HEK293 (cell line): Measurements from ENCODE around the gene TIAM2.

Experiments used
- ZNF132 ChIP-seq: fragments of 450-650 bp; formaldehyde crosslinking; IDR thresholded peaks from 2 replicates; pipeline ENCODE4 v1.5.1; 2017; ENCODE audit warnings: missing biosample characterization, missing genetic modification characterization, borderline replicate concordance
- ZNF2 ChIP-seq: fragments of 450-650 bp; formaldehyde crosslinking; IDR thresholded peaks from 2 replicates; pipeline ENCODE4 v1.5.1; 2016; ENCODE audit warnings: missing biosample characterization, missing genetic modification characterization
- ZNF561 ChIP-seq: fragments of 450-650 bp; IDR thresholded peaks from 2 replicates; pipeline ENCODE4 v1.5.1; 2018; ENCODE audit warnings: missing biosample characterization, missing genetic modification characterization, borderline replicate concordance
- ZNF707 ChIP-seq: fragments of 450-650 bp; formaldehyde crosslinking; IDR thresholded peaks from 2 replicates; pipeline ENCODE4 v1.5.1; 2016; ENCODE audit warnings: missing biosample characterization, missing genetic modification characterization
- TF ChIP-seq, protein P1 (sequence below): fragments of 450-650 bp; formaldehyde crosslinking; IDR thresholded peaks from 2 replicates; pipeline ENCODE4 v1.5.1; 2016; ENCODE audit warnings: missing biosample characterization, missing genetic modification characterization, low read depth
- TF ChIP-seq, protein P2 (sequence below): fragments of 450-650 bp; formaldehyde crosslinking; IDR thresholded peaks from 2 replicates; pipeline ENCODE4 v1.5.1; 2016; ENCODE audit warnings: missing biosample characterization, missing genetic modification characterization

DNA sequence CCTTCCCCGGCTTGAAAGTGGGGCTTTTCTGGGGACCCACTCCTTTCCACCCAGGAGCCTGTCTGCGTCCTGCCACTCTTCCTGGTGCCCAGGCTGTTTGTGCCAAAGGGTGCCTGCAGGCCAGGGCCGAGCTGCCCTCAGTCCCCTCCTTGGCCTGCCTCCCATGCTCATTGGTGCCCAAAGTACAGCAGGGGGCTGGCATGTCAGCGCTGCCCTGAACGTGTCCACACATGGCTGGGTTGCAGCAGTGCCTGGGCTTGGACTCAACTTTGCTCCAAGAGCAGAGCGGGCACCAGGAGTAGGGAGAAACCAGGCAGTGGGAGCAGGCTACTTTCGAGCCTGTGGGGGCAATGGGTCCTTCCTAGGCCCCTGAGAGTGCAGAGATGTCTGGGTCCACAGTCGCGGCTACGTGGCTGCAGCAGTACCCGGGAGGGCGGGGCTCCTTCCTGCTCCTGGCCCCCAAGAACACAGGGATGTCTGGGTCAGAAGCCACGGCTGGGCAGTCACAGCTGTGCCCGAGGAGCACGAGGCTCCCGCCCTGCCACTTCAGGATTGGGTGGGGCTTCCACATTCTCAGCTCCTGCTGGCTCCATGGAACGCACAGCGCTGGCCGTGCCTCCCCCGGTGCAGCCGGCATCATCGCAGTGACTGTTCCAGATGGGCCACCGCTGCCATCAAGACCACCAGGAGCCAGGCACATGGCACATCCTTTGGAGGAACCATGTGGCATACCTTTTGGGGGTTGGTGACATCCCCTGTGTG lies 218.7 kb downstream of the TIAM2 start:
- TF ChIP-seq ZNF561 (tag by site-specific recombination) (no peak), ZNF132 (no peak), ZNF707 (tag by site-specific recombination) (no peak), ZNF2 (tag by site-specific recombination) (no peak)
- TF ChIP-seq, protein P1, sequence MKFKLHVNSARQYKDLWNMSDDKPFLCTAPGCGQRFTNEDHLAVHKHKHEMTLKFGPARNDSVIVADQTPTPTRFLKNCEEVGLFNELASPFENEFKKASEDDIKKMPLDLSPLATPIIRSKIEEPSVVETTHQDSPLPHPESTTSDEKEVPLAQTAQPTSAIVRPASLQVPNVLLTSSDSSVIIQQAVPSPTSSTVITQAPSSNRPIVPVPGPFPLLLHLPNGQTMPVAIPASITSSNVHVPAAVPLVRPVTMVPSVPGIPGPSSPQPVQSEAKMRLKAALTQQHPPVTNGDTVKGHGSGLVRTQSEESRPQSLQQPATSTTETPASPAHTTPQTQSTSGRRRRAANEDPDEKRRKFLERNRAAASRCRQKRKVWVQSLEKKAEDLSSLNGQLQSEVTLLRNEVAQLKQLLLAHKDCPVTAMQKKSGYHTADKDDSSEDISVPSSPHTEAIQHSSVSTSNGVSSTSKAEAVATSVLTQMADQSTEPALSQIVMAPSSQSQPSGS (tag by site-specific recombination): no peak
- TF ChIP-seq, protein P2, sequence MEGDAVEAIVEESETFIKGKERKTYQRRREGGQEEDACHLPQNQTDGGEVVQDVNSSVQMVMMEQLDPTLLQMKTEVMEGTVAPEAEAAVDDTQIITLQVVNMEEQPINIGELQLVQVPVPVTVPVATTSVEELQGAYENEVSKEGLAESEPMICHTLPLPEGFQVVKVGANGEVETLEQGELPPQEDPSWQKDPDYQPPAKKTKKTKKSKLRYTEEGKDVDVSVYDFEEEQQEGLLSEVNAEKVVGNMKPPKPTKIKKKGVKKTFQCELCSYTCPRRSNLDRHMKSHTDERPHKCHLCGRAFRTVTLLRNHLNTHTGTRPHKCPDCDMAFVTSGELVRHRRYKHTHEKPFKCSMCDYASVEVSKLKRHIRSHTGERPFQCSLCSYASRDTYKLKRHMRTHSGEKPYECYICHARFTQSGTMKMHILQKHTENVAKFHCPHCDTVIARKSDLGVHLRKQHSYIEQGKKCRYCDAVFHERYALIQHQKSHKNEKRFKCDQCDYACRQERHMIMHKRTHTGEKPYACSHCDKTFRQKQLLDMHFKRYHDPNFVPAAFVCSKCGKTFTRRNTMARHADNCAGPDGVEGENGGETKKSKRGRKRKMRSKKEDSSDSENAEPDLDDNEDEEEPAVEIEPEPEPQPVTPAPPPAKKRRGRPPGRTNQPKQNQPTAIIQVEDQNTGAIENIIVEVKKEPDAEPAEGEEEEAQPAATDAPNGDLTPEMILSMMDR (tag by site-specific recombination): no peak
